Esophagus squamous epithelium (tissue), 5 donors: Measurements from ENCODE around the gene GLIPR2. TPM values are rescaled to one million over a fixed set of nuclear protein-coding genes. Genes with fewer than 3 reads are reported as not detected.

Source experiments
- DNase-seq: peaks from one replicate; lab custom pipeline; 2025; lab: John Stamatoyannopoulos, UW
- H3K27ac ChIP-seq, 4 donors: fragments of 200-600 bp; sonication (generic); one replicate each; pipeline ENCODE4 v1.5.1; 2016 to 2019; ENCODE audit warnings: mild to moderate bottlenecking in 1 of 4
- H3K27me3 ChIP-seq, 4 donors: fragments of 200-600 bp; sonication (generic); 1 replicate in 3 of 4; 2 replicates in 1 of 4; pipeline versions ENCODE4 v1.5.1 to v1.6.0; 2017 to 2021; ENCODE audit warnings: antibody characterized with exemption in 1 of 4
- H3K36me3 ChIP-seq, 3 donors: fragments of 200-600 bp; sonication (generic); one replicate each; pipeline ENCODE4 v1.5.1; 2016 to 2019
- H3K4me1 ChIP-seq, 3 donors: fragments of 200-600 bp; sonication (generic); one replicate each; pipeline ENCODE4 v1.5.1; 2017 to 2019
- H3K4me3 ChIP-seq, 4 donors: fragments of 200-600 bp; sonication (generic); 1 replicate in 3 of 4; 2 replicates in 1 of 4; pipeline ENCODE4 v1.5.1; 2016 to 2019; ENCODE audit warnings: mild to moderate bottlenecking in 2 of 4, moderate library complexity in 1 of 4
- H3K9me3 ChIP-seq, 3 donors: fragments of 200-600 bp; sonication (generic); one replicate each; pipeline ENCODE4 v1.5.1; 2016 to 2019
- POLR2A ChIP-seq, 4 donors: fragments of 450-650 bp; IDR thresholded peaks; one replicate each; pipeline ENCODE4 v1.6.1; 2017; ENCODE audit warnings: antibody characterized with exemption in 4 of 4, mild to moderate bottlenecking in 4 of 4, moderate library complexity in 3 of 4
- WGBS, 2 donors: methylation state at CpG; one replicate each; pipeline ENCODE4 v1.1.5; 2018; 5-methylcytosine and 5-hydroxymethylcytosine counted together
- intact Hi-C: fragments of 100-400 bp; cut with DNase I; formaldehyde crosslinking; loops from one replicate; pipeline ENCODE4 v1.15.0; 2022
- total RNA-seq, 4 donors: library from RNA; depleted of rRNA; stranded (reverse); fragments of >200 nt; gene quantifications; one replicate each; pipeline ENCODE4 v1.1.0, GENCODE V29; 2016
- TF ChIP-seq, protein P1 (sequence below), 6 experiments: fragments of 450-650 bp in 4 of 6; fragments of 200-600 bp in 2 of 6; sonication (generic) in 2 of 6; IDR thresholded peaks; one replicate each; pipeline ENCODE4 v1.5.1; 2016 to 2019; ENCODE audit warnings: antibody characterized with exemption in 6 of 6, mild to moderate bottlenecking in 4 of 6, moderate library complexity in 4 of 6
- donor health status: DM: yes; HTN: yes; CAD: no.

GLIPR2 gene
- total RNA-seq, 4 donors from 2014 or later: 0.61 to 13.4 (median 6.0) TPM

DNA sequence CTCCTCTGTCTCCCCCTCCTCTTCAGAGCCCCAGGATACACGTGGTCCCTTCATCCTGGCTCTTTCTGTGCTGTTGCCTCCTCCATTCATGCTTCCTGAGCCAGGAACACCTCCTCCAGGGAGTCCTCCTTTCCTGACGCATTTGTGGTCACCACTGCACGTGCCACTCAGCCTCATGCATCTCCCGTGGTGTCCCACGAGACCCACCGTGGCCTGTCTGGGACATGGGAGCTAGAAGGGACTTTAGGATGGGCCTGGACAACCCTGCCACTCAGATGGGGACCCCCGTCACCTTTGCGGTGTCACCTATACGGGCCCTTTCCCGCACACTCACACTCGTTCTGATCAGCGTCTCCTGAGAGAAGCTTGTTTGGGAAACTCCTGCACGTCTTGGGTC, 6.7 kb downstream of the GLIPR2 start:
- Histone ChIP-seq H3K27ac (peak overlapping the region; percentile 71 to 88 (median 82)), H3K9me3 (peaks cover 0 to 4% (median 0%) of the 10 kb centered on the region in 3 donors), H3K36me3 (no peaks in the 10 kb centered on the region), H3K4me1 (peaks cover 27 to 88% (median 50%) of the 10 kb centered on the region in 3 donors), H3K27me3 (peaks cover 0 to 3% (median 0%) of the 10 kb centered on the region in 4 donors), H3K4me3 (peak overlapping the region in 2 of 4 donors; percentile 22 to 54)
- TF ChIP-seq POLR2A (IDR thresholded peaks at IDR 0.05): no peak
- TF ChIP-seq, protein P1, sequence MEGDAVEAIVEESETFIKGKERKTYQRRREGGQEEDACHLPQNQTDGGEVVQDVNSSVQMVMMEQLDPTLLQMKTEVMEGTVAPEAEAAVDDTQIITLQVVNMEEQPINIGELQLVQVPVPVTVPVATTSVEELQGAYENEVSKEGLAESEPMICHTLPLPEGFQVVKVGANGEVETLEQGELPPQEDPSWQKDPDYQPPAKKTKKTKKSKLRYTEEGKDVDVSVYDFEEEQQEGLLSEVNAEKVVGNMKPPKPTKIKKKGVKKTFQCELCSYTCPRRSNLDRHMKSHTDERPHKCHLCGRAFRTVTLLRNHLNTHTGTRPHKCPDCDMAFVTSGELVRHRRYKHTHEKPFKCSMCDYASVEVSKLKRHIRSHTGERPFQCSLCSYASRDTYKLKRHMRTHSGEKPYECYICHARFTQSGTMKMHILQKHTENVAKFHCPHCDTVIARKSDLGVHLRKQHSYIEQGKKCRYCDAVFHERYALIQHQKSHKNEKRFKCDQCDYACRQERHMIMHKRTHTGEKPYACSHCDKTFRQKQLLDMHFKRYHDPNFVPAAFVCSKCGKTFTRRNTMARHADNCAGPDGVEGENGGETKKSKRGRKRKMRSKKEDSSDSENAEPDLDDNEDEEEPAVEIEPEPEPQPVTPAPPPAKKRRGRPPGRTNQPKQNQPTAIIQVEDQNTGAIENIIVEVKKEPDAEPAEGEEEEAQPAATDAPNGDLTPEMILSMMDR (IDR thresholded peaks at IDR 0.05): no peak
- no peak for DNase-seq
- intact Hi-C loops: no loop called here
- WGBS, 2 donors: 71 to 80% methylated on average over 12 of the region's 13 CpGs

DNA sequence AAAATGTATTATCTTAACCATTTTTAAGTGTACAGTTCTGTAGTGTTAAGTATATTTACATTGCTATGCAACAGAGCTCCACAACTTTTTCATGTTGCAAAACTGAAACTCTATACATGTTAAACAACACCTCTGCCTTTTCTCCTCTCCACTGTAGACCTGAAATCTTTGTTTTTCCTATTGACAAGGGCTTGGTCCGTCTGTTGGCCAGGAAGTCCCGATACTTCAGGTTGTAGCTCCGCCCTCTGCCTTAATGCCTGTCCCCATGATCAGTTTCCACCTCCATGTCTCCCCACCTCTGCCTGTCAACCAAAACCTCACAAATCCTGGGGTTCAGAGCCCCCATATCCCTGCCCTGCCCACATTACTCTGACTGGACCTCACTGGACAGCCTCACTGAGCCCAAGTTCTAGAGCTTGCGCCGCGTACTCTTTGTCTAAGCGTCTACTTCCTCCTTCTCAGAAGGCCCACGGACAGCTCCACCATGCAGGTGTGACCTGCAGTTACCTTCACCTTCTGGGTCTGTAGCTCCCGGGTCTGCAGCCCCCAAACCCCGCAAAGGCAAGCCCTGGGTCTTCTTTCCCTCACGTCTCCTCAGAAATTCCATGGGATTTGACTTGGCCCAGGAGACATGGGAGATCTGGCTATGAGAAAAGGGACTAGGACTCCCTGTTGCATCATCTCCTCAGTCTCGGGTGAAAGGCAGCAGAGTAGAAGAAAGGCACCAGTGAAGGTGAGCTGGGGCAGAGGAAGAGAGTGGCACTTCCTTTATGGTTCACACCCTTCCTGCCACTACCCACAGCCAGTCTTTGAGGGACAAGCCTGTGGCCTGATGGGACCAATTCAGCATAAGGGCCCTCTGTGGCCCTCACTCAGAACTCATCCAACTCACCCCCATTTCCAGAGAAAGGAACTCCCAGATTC, 8.0 kb downstream of the GLIPR2 start:
- intact Hi-C loops: no loop called here
- Histone ChIP-seq H3K27me3 (no peaks in the 10 kb centered on the region), H3K27ac (peak overlapping the region in 2 of 4 donors; percentile 9 to 25), H3K4me3 (peak overlapping the region in 1 of 4 donors; percentile 16), H3K9me3 (peaks cover 0 to 4% (median 0%) of the 10 kb centered on the region in 3 donors), H3K36me3 (no peaks in the 10 kb centered on the region), H3K4me1 (peaks cover 40 to 88% (median 54%) of the 10 kb centered on the region in 3 donors)
- 72 to 87% methylated on average over 10 of the region's 12 CpGs for WGBS, 2 donors
- TF ChIP-seq, protein P1 (IDR thresholded peaks at IDR 0.05): no peak
- TF ChIP-seq POLR2A (IDR thresholded peaks at IDR 0.05): no peak
- no peak for DNase-seq

DNA sequence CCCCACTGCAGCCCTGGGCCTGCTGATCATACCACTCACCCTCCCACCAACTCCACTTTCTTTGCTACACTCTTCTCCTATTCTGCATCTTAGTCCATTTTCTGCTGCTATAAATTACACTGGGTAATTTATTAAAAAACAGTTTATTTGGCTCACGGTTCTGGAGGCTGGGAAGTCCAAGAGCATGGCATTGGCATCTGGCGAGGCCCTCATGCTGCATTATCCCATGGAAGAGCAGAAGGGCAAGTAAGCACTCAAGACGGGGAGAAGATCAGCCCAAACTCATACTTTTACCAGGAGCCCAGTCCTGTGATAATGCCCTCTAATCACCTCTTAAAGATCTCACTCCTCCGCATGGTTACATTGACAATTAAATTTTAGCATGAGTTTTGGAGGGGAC, 9.4 kb downstream of the GLIPR2 start:
- intact Hi-C loops: no loop called here

GRCh38 chr9:36146651-36147050, 10.1 kb downstream of the GLIPR2 start:
- intact Hi-C loops: no loop called here
- H3K4me1 ChIP-seq: peaks cover 45 to 88% (median 50%) of the 10 kb centered on the region in 3 donors

More for the DNA sequence above, 9.4 kb downstream of the GLIPR2 start:
- peaks cover 45 to 88% (median 52%) of the 10 kb centered on the region in 3 donors for H3K4me1 ChIP-seq
- peaks cover 0 to 4% (median 0%) of the 10 kb centered on the region in 3 donors for H3K9me3 ChIP-seq
- no peak for TF ChIP-seq POLR2A (IDR thresholded peaks at IDR 0.05)
- TF ChIP-seq, protein P1 (IDR thresholded peaks at IDR 0.05): no peak
- H3K36me3 ChIP-seq: no peaks in the 10 kb centered on the region
- peak overlapping the region in 1 of 4 donors; percentile 43 for H3K27ac ChIP-seq
- DNase-seq: no peak
- H3K27me3 ChIP-seq: no peaks in the 10 kb centered on the region
- 95% methylated on average over 4 of the region's 4 CpGs for WGBS, 2 donors
- H3K4me3 ChIP-seq: no peak overlapping the region

More at GRCh38 chr9:36146651-36147050, 10.1 kb downstream of the GLIPR2 start:
- H3K27ac ChIP-seq: peak overlapping the region in 2 of 4 donors; percentile 2 to 43
- H3K27me3 ChIP-seq: no peaks in the 10 kb centered on the region
- WGBS, 2 donors: 94 to 95% methylated on average over 5 to 10 of the region's 10 CpGs
- TF ChIP-seq POLR2A (IDR thresholded peaks at IDR 0.05): no peak
- TF ChIP-seq, protein P1 (IDR thresholded peaks at IDR 0.05): no peak
- no peak for DNase-seq
- H3K9me3 ChIP-seq: peaks cover 0 to 4% (median 0%) of the 10 kb centered on the region in 3 donors
- no peak overlapping the region for H3K4me3 ChIP-seq
- H3K36me3 ChIP-seq: no peaks in the 10 kb centered on the region
